Testis (tissue), 3 donors: ENCODE results near the gene ZBTB47. TPM values are rescaled to one million over a fixed set of nuclear protein-coding genes. Genes with fewer than 3 reads are reported as not detected.

ENCODE experiments used
- DNase-seq: peaks from one replicate; pipeline ENCODE4 v3.0.0-alpha.2; 2019
- H3K27ac ChIP-seq, 2 donors: fragments of 200-600 bp; sonication (generic); one replicate each; pipeline ENCODE4 v1.5.1; 2019
- H3K27me3 ChIP-seq: fragments of 200-600 bp; sonication (generic); one replicate; pipeline ENCODE4 v1.5.1; 2019
- H3K36me3 ChIP-seq: fragments of 200-600 bp; sonication (generic); one replicate; pipeline ENCODE4 v1.5.1; 2017; ENCODE audit warnings: low read depth; ENCODE audit errors: missing control alignments
- H3K4me1 ChIP-seq: fragments of 200-600 bp; sonication (generic); one replicate; pipeline ENCODE4 v1.5.1; 2019
- H3K4me3 ChIP-seq, 2 donors: fragments of 200-600 bp; sonication (generic); one replicate each; pipeline ENCODE4 v1.5.1; 2017 to 2019
- H3K9me3 ChIP-seq: fragments of 200-600 bp; sonication (generic); one replicate; pipeline ENCODE4 v1.5.1; 2017
- CTCF ChIP-seq, 3 experiments: fragments of 450-650 bp in 2 of 3; fragments of 200-600 bp in 1 of 3; sonication (generic) in 1 of 3; IDR thresholded peaks; one replicate each; pipeline ENCODE4 v1.5.1; 2016 to 2019; ENCODE audit warnings: antibody characterized with exemption in 3 of 3, mild to moderate bottlenecking in 2 of 3, moderate library complexity in 1 of 3
- POLR2A ChIP-seq: fragments of 450-650 bp; IDR thresholded peaks from one replicate; pipeline ENCODE4 v1.6.1; 2017; ENCODE audit warnings: antibody characterized with exemption, mild to moderate bottlenecking, moderate library complexity
- WGBS, 2 donors: methylation state at CpG; one replicate each; pipeline ENCODE4 v1.1.5; 2018; 5-methylcytosine and 5-hydroxymethylcytosine counted together
- intact Hi-C: fragments of 100-400 bp; cut with DNase I; formaldehyde crosslinking; loops from one replicate; pipeline ENCODE4 v1.15.1; 2023; ENCODE audit warnings: low total_unique reads
- polyA plus RNA-seq: library from polyadenylated mRNA; stranded (reverse); fragments of 350-450 nt; fragmentation: Illumina TruSeq; extraction: RNeasy Lipid Tissue Mini Kit (QIAGEN cat#74804); gene quantifications from one replicate; pipeline ENCODE4 v1.2.3, GENCODE V29; 2014; ENCODE audit warnings: low read depth, low replicate concordance; ENCODE audit not compliant: insufficient read depth
- total RNA-seq, 2 donors: library from RNA; depleted of rRNA; stranded (reverse); fragments of >200 nt; gene quantifications; one replicate each; pipeline ENCODE4 v1.2.3, GENCODE V29; 2016

Gene ZBTB47
- total and polyA plus RNA-seq, 3 donors from 2014 or later, result 16.7 to 22.8 (median 18.1) TPM

- TF ChIP-seq CTCF (IDR thresholded peaks at IDR 0.05), result no peak
- no peak for TF ChIP-seq POLR2A
- 86 to 90% methylated on average over 4 of the region's 4 CpGs for WGBS, 2 donors
- Histone ChIP-seq H3K27me3 (no peaks in the 10 kb centered on the region), H3K9me3 (no peaks in the 10 kb centered on the region), H3K36me3 (no peaks in the 10 kb centered on the region), H3K4me1 (peaks cover 1% of the 10 kb centered on the region), H3K27ac (no peak overlapping the region), H3K4me3 (no peak overlapping the region)
- no peak for DNase-seq
- intact Hi-C loops, result no loop called here
Measured at GRCh38 chr3:42680806-42681205, 27.3 kb downstream of the ZBTB47 start.

GRCh38 chr3:42681361-42682038, 28.0 kb downstream of the ZBTB47 start:
- intact Hi-C loops, result no loop called here
- no peak overlapping the region for H3K27ac ChIP-seq
- no peaks in the 10 kb centered on the region for H3K9me3 ChIP-seq

GRCh38 chr3:42682301-42683070, 29.0 kb downstream of the ZBTB47 start:
- 76 to 78% methylated on average over 12 of the region's 12 CpGs for WGBS, 2 donors
- H3K27ac ChIP-seq, result no peak overlapping the region
- H3K9me3 ChIP-seq, result no peaks in the 10 kb centered on the region
- intact Hi-C loops, result no loop called here
- H3K27me3 ChIP-seq, result no peaks in the 10 kb centered on the region
- peaks cover 4% of the 10 kb centered on the region for H3K4me1 ChIP-seq
- TF ChIP-seq POLR2A (no peak), CTCF (IDR thresholded peaks at IDR 0.05) (no peak)
- no peak overlapping the region for H3K4me3 ChIP-seq
- H3K36me3 ChIP-seq, result no peaks in the 10 kb centered on the region
- DNase-seq, result no peak

More at GRCh38 chr3:42681361-42682038, 28.0 kb downstream of the ZBTB47 start:
- Histone ChIP-seq H3K4me3 (no peak overlapping the region), H3K4me1 (peaks cover 4% of the 10 kb centered on the region), H3K36me3 (no peaks in the 10 kb centered on the region), H3K27me3 (no peaks in the 10 kb centered on the region)
- no peak for DNase-seq
- TF ChIP-seq CTCF (IDR thresholded peaks at IDR 0.05), result no peak
- no peak for TF ChIP-seq POLR2A
- WGBS, 2 donors, result 88 to 90% methylated on average over 10 of the region's 10 CpGs

GRCh38 chr3:42683875-42684598, 30.5 kb downstream of the ZBTB47 start:
- no peak for TF ChIP-seq CTCF (IDR thresholded peaks at IDR 0.05)
- TF ChIP-seq POLR2A, result no peak
- Histone ChIP-seq H3K4me3 (no peak overlapping the region), H3K36me3 (no peaks in the 10 kb centered on the region), H3K27me3 (no peaks in the 10 kb centered on the region), H3K27ac (no peak overlapping the region), H3K4me1 (peaks cover 4% of the 10 kb centered on the region), H3K9me3 (no peaks in the 10 kb centered on the region)
- no peak for DNase-seq
- intact Hi-C loops, result no loop called here
- WGBS, 2 donors, result 65% methylated on average over 9 to 10 of the region's 10 CpGs
